HG03342 (cell line): Measurements from ENCODE around the gene PGGT1B.
A peak's percentile ranks its signal among the peaks of the same experiment; 100 is the strongest.

Source experiments
- ATAC-seq: cut with Tn5 transposase; IDR thresholded peaks from one replicate; pipeline ENCODE4 v1.9.1; 2021; ENCODE audit warnings: mild to moderate bottlenecking, moderate library complexity; ENCODE audit not compliant: unreplicated experiment

Gene PGGT1B

DNA sequence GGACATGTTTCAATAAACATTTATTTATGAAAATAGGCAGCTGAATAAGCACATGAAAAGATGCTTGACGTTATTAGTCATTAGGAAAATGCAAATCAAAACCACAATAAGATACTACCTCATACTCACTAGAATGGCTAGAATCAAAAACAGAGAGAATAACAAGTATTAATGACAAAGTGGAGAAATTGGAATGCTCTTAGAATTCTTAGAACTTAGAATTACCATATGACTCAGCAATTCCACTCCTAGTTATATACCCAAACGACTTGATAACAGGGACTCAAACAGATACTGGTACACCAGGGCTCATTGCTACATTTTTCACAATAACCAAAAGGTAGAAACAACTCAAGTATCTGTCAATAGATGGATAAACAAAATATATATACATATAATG is 77.9 kb downstream of the PGGT1B start:
- no peak for ATAC-seq

DNA sequence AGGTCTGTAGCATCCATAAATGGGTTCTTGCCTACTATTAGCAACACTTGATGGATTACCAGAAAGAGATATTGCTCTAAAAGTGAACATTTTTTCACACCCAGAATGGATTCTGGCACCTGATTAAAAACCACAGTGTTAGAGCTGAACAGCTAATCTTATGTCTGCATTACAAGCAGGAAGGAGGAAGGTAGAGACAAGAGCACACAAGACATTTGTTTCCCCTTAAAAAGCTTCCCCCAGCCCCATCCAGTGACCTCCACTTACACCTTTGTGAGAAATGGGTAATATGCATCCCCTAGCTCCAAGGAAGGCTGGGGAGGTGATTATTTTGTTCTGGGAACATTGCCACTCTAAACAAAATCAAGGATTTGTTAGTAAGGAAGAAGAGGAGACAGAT is 80.9 kb downstream of the PGGT1B start:
- no peak for ATAC-seq

DNA sequence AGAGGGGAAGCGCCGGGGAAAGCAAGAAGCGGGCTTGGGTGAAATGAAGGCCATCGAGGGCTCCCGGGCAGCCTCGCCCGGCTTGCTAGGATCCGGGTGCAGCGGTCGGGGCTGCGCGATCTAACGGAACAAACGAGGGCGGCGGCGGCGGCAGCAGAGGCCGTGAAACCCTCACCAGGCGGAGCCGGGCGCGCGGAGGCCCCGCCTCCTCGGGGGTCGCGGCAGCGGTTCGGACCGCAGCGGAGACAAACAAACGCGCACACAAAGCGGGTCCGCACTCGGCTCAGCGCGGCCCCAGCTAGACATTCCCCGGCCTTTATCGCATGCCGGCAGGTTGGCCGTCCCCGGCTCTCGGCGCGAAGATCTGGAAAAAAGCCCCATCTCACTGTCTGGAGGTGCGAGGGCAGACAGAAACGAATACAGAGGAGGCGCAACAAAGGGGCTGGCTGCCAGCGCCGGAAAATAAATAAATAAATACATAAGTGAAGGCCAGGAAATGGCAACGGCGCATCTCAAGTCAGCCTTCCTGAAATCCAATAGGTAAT is 82.4 kb downstream of the PGGT1B start:
- ATAC-seq, result peak; percentile 66

DNA sequence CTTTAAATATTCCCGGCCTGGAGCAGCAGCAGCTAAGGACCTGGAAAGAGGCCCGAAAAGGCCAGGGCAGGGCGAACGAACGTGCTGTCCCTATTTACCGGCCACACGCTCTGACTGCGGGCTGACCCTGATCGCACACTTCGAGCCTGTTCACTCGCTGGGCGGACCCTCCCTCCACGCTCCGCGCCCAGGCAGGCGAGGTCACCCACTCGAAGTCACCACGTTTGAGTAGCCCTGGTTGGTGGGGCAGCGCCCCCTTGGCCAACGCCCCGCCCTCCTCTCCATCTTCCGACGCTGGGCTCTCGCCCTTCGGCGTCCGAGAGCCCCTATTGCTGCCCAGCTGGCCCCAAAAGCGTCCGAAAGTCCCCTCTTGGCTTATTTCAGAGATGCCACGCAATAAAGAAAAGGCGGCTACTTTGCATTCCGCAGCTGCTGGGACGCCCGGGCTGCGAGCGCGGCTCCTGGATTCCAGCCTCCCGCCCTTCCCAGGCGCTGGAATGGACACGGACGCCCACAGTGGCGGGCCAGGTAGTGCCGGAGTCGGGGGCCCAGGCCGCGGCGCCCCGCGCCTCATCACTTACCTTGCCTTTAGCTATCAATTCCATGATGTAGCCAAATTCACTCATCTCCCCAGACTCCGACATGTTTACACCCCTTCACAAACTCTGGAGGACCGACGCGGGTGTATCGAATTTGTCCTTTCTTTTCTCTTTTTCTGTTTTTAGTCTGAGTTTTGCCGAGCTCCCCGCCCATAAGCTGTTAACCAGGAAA is 83.1 kb downstream of the PGGT1B start:
- peak; percentile 27 for ATAC-seq

DNA sequence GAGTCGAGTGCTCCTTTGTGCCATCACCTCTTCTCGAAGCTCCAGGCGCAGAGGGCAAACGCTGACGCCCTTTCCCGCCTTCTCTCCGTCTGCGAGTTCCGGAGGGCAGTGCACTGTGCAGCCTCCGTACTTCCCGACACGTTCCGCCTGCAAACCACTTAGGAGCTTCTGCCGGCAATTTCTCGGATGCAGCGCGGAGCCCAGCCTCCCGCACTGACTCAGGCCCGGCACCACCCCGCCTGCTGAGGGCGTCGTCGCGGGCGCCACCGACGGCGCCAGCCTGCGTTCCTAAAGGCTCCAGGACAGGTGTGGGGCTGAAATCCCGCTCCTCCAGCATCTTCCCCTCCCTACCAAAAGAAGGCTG is 83.7 kb downstream of the PGGT1B start:
- no peak for ATAC-seq

DNA sequence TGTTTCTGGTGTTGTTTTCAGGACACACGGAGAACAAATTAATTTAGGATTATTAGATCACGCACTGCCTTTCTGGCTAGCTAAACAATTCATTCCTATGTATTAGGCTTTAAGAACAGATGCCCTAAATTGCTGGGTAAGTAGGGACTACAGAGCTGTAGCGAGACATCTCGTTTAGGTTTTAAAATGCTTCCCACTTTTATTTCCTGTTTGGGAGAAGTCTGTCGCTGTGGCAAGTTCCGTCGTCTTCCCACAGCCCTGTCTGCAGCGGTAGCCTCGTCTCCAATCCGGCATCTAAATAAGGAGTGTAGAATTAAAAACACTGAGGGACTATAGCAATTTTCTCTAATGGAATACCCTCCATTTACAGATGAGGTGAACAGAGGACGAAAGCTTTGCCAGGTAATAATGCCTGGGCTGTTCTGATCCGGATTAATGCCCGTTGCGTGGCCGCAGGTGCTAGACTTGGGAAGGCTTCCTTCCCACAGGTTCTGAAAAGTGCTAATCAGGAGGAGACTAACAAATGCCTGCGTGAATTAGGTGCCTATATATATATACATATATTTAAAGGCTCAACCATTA is 91.7 kb downstream of the PGGT1B start:
- ATAC-seq, result no peak

DNA sequence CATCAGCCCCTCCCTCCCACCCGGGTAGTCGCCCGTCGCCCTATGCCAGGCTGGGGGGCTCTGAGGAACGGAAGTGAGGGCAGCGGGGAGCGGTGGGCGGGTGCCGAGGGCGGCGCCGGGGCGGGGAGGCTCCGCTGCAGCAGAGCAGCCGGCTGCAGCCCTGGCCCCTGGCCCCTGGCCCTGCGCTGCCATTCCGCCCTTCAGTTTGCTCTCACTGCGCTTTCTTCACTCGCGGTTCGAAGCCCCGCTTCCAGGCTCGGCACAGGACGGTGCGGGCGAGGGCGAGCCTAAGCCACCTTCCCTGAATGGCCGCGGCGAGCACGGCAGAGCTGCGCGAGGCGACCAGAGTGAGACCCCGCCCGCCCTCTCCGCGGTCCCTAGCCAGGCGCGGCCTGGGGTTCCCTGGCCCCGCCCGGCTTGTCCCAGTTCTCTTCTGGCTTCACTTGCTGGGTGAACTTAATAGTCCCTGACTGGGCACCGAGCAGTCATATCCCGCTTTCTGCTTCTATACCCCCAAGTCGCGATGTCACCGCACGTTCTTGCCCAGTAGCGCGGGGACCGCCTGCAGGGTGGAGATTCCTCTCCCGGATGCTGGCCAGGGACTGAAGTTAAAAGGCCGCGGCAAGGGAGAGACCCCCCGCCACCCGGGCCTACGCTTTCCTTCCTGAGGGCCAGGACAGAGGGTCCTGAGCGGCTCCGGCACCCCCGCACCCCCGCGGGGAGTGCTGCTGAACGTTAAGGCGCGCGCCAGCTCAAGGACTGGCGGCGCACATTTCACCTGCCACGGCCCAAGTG is 92.3 kb downstream of the PGGT1B start:
- peak; percentile 40 for ATAC-seq

DNA sequence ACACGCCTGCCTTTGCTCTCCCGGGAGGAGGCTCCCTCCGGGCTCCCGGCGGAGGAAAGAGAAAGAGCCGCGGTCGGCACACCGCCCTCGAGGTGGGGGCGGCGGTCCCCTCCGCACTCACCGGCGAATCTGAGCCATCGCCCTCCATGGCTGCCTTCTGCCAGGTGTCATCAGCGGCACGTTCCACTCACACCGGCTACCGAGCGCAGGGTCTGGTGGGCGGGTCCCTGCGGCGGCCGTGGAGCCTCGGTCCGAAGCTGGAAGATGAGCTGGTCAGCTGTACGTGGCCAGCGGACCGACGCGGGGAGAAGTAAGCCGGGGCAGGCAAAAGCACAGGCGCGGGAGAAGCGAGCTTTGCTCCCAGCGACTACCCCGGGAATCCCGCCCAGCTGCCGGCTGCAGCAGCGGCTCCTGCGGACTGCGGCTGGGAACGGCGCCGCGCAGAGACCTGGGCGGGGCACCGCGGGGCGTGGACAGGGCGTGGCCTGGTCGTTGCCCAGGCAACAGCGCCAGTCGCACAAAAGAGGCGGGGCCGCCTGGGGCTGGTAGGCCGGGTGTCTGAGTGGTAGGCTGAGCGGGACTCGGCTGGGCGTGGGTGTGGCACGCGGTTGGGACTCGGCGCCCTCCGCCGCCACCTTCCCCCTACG is 93.1 kb downstream of the PGGT1B start, which contains the start of gene TRIM36:
TRIM36 (minus strand) TSS at position 422 of the 647 bp plus-strand sequence; CDS start at position 148, 274 bp downstream.
- ATAC-seq, result peak; percentile 98

DNA sequence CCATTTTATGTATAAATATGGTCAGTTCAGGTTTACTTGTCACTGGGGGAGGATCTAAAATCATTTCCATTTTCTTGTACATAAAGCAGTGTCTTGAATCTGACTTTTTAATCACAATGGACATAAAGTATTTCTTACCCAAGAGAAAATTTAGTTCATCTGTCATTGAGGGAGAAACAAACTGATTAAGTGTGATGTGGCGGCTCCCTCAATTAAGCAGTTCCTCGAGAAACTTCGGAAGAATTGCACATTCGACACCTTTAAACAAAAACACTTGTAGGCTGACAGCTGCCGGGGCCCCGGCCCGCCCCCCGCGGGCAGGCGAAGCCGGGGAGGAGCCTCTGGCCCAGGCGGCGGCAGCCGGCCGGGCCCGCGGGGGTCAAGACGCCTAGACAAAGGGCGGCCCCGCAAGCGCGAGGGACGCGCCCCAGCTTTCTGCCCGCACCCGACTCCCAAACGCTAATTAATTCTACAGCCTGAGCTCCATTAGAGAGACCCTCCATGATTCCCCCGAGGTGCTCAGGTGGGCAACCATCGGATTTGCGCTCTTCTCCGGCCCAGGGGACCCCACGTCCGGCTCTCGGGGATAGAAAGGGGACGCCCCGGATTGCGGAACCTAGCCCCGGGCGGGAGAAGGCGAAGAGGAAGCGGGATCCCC is 93.7 kb downstream of the PGGT1B start:
- no peak for ATAC-seq

DNA sequence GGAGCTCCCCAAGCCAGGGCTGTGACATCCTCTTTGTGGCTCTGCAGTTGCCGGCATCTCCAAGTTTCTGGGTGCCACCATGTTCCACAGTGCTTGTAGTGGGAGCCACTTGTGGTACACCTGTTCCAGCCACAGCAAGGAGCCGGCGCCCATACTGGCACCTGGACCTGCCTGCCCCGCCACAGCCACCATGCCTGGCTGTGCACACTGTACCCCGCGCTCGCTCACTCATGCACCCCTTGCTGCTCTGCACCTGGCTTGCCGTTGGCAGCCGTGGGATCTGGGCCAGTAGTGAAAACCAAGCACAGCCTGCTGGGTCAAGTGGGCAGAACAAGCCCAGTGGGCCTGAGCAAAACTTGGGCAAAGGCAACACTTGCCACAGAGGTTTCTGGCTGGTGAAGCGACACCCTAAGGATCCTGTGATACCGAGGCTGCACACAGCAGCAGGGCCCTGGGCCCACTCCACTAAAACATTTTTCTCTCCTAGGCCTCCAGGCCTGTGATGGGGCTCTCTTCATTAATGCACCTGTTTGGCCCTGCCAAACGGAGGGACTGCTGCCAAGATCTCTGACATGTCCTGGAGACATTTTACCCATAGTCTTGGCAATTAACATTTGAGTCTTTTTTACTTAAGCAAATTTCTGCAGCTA is 95.8 kb downstream of the PGGT1B start:
- no peak for ATAC-seq

DNA sequence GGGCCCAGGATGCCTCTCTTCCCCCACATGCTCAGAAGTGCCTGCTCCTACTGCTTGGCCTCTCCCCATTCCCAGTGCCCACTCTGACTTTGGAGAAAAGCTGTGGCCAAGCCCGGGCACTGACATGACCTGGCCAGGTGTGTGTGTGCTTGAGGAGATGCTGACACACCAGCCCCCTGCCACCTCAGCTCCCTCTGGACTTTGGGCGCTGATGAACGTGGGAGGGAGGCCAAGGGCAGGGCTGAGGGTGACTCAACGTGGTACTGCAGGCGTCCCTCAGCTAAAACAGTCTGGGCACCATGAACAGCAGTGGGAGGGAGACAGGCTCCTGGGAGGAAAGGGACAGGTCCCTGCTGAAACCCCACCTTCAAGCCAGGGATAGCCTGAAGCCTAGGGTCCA is 96.9 kb downstream of the PGGT1B start:
- ATAC-seq, result no peak

DNA sequence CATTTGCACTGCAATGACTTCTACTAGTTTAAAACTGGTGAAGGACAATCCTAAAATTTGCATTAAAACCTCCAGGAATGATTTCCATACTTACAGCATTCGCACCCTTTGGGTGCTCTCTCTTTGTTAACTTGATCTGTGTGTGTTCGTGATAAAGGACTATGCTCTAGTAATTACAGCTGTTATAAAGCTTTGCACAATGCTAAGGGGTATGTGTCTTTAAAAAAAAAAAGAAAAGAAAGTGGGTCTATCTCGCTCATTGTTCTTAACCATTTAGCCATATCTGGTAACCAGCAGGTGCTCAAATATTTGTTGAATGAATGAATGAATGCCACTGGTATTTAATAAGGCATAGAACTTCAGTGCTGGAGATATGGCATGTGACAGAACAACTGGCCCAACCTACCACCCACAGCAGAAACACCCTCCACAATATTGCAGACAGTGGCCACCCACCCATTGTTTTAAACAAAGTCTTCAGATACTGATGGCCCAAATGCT is 101.7 kb downstream of the PGGT1B start:
- no peak for ATAC-seq
